GM23338 (cell line): ENCODE measurements around the gene PSMG4. TPM values are rescaled to one million over a fixed set of nuclear protein-coding genes. Genes with fewer than 3 reads are reported as not detected.

Experiments used
- ATAC-seq: fragments of 200-7000 bp; cut with Tn5 transposase; 3 replicates; pipeline ENCODE4 v1.9.1; 2020
- DNase-seq: peaks from one replicate; pipeline ENCODE4 v3.0.0-alpha.2; 2015; ENCODE audit warnings: low spot score
- H2AFZ ChIP-seq: fragments of 200-600 bp; sonication (generic); 2 replicates; pipeline ENCODE4 v1.8.0; 2016; ENCODE audit warnings: antibody characterized with exemption, mild to moderate bottlenecking, moderate library complexity
- H3F3A ChIP-seq: fragments of 200-600 bp; sonication (generic); replicated peaks from 2 replicates; pipeline ENCODE4 v1.8.0; 2017; ENCODE audit warnings: antibody characterized with exemption, mixed run types, low read depth
- H3K27ac ChIP-seq: fragments of 200-600 bp; sonication (generic); 2 replicates; pipeline ENCODE4 v1.6.1; 2016; ENCODE audit warnings: low read depth
- H3K27me3 ChIP-seq: fragments of 200-600 bp; sonication (generic); 2 replicates; pipeline ENCODE4 v1.8.0; 2016; ENCODE audit warnings: mild to moderate bottlenecking, mixed run types, moderate library complexity; ENCODE audit not compliant: insufficient read depth
- H3K36me3 ChIP-seq: fragments of 200-600 bp; sonication (generic); 2 replicates; pipeline ENCODE4 v1.8.0; 2016; ENCODE audit warnings: mild to moderate bottlenecking; ENCODE audit not compliant: insufficient read depth
- H3K4me1 ChIP-seq: fragments of 200-600 bp; sonication (generic); 2 replicates; pipeline ENCODE4 v1.8.0; 2016; ENCODE audit warnings: mild to moderate bottlenecking, moderate library complexity; ENCODE audit not compliant: insufficient read depth
- H3K4me2 ChIP-seq: fragments of 200-600 bp; sonication (generic); 2 replicates; pipeline ENCODE4 v1.7.1; 2017; ENCODE audit warnings: mixed run types
- H3K4me3 ChIP-seq: fragments of 200-600 bp; sonication (generic); 2 replicates; pipeline ENCODE4 v1.6.1; 2016; ENCODE audit warnings: mixed run types
- H3K79me2 ChIP-seq: fragments of 200-600 bp; sonication (generic); replicated peaks from 2 replicates; pipeline ENCODE4 v1.8.0; 2017; ENCODE audit warnings: mild to moderate bottlenecking; ENCODE audit not compliant: insufficient read depth
- H3K9me2 ChIP-seq: fragments of 200-600 bp; sonication (generic); 2 replicates; pipeline ENCODE4 v1.8.0; 2017; ENCODE audit not compliant: insufficient read depth
- H4K20me1 ChIP-seq: fragments of 200-600 bp; sonication (generic); replicated peaks from 2 replicates; pipeline ENCODE4 v1.8.0; 2017; ENCODE audit warnings: mild to moderate bottlenecking; ENCODE audit not compliant: insufficient read depth
- H3K27ac Mint-ChIP-seq: 2 replicates; pipeline ENCODE4 v1.8.0; 2020; ENCODE audit warnings: inconsistent platforms, mild to moderate bottlenecking, moderate library complexity, mixed read lengths
- H3K27me3 Mint-ChIP-seq: 3 replicates; pipeline ENCODE4 v1.8.0; 2022; ENCODE audit warnings: low read depth, mild to moderate bottlenecking, moderate library complexity, mixed read lengths, inconsistent platforms; ENCODE audit not compliant: insufficient read depth, poor library complexity
- H3K36me3 Mint-ChIP-seq: 3 replicates; pipeline ENCODE4 v1.8.0; 2021; ENCODE audit warnings: low read depth, mild to moderate bottlenecking, inconsistent platforms, moderate library complexity, mixed read lengths
- H3K4me1 Mint-ChIP-seq: 3 replicates; pipeline ENCODE4 v1.8.0; 2020; ENCODE audit warnings: mild to moderate bottlenecking, inconsistent platforms, mixed read lengths
- H3K4me3 Mint-ChIP-seq: 3 replicates; pipeline ENCODE4 v1.8.0; 2021; ENCODE audit warnings: moderate library complexity, mild to moderate bottlenecking, inconsistent platforms, mixed read lengths
- H3K9me3 Mint-ChIP-seq: 3 replicates; pipeline ENCODE4 v1.8.0; 2020; ENCODE audit warnings: moderate library complexity, mild to moderate bottlenecking, inconsistent platforms, mixed read lengths
- EZH2 ChIP-seq: fragments of 200-600 bp; sonication (generic); IDR thresholded peaks from one replicate; pipeline ENCODE4 v1.8.0; 2017; ENCODE audit warnings: antibody characterized with exemption, mild to moderate bottlenecking, low read depth; ENCODE audit not compliant: unreplicated experiment
- EZH2phosphoT487 ChIP-seq: fragments of 200-600 bp; sonication (generic); IDR thresholded peaks from one replicate; pipeline ENCODE4 v1.8.1; 2018; ENCODE audit warnings: antibody characterized with exemption; ENCODE audit not compliant: unreplicated experiment
- JUNB ChIP-seq: IDR thresholded peaks from one replicate; pipeline ENCODE4 v1.6.1; 2016; ENCODE audit warnings: antibody characterized with exemption; ENCODE audit not compliant: unreplicated experiment
- NANOG ChIP-seq: IDR thresholded peaks from 2 replicates; pipeline ENCODE4 v1.6.1; 2016; ENCODE audit warnings: antibody characterized with exemption, borderline replicate concordance
- STAT1 ChIP-seq: IDR thresholded peaks from one replicate; pipeline ENCODE4 v1.6.1; 2016; ENCODE audit warnings: antibody characterized with exemption; ENCODE audit not compliant: unreplicated experiment
- ZNF114 ChIP-seq: fragments of 250-450 bp; sonication (Bioruptor Pico); IDR thresholded peaks from 2 replicates; pipeline ENCODE4 v1.5.0; 2020; ENCODE audit warnings: mild to moderate bottlenecking, moderate library complexity
- ZNF331 ChIP-seq: fragments of 250-450 bp; sonication (Bioruptor Pico); IDR thresholded peaks from 2 replicates; pipeline ENCODE4 v1.5.0; 2020; ENCODE audit warnings: low read depth, mild to moderate bottlenecking, moderate library complexity
- polyA plus RNA-seq: library from polyadenylated mRNA; unstranded; fragments of >200 nt; fragmentation: Nextera tagmentation; extraction: Ambion mirVana; gene quantifications from 2 replicates; pipeline ENCODE4 v1.2.1, GENCODE V29; 2016
- total RNA-seq: library from RNA; depleted of rRNA; stranded (reverse); fragments of >200 nt; shearing (Covaris generic); gene quantifications from 2 replicates; pipeline ENCODE4 v1.2.3, GENCODE V29; 2014
- TF ChIP-seq, protein P1 (sequence below): IDR thresholded peaks from 2 replicates; pipeline ENCODE4 v1.6.1; 2016; ENCODE audit warnings: antibody characterized with exemption
- TF ChIP-seq, protein P2 (sequence below), 2 experiments: fragments of 200-600 bp in 1 of 2; sonication (generic) in 1 of 2; conservative IDR thresholded peaks; 2 replicates each; pipeline versions ENCODE4 v1.5.1 to v1.6.1; 2016 to 2017; ENCODE audit warnings: antibody characterized with exemption in 2 of 2, low read depth in 2 of 2, mild to moderate bottlenecking in 2 of 2, moderate library complexity in 1 of 2

PSMG4 gene
- total and polyA plus RNA-seq, 2 experiments from 2014 or later, result 37.2 to 168 TPM

- Mint-ChIP-seq H3K9me3 (no peaks in the 10 kb centered on the region), H3K4me1 (peaks cover 33% of the 10 kb centered on the region), H3K27ac (no peak overlapping the region), H3K27me3 (peaks cover 19% of the 10 kb centered on the region), H3K4me3 (no peak overlapping the region), H3K36me3 (peaks cover 10% of the 10 kb centered on the region)
- H3K36me3 ChIP-seq, result no peaks in the 10 kb centered on the region
- no peak for TF ChIP-seq JUNB
- TF ChIP-seq ZNF114 (CRISPR knock-in tag), result no peak
- TF ChIP-seq EZH2, result no peak
- TF ChIP-seq, protein P1, sequence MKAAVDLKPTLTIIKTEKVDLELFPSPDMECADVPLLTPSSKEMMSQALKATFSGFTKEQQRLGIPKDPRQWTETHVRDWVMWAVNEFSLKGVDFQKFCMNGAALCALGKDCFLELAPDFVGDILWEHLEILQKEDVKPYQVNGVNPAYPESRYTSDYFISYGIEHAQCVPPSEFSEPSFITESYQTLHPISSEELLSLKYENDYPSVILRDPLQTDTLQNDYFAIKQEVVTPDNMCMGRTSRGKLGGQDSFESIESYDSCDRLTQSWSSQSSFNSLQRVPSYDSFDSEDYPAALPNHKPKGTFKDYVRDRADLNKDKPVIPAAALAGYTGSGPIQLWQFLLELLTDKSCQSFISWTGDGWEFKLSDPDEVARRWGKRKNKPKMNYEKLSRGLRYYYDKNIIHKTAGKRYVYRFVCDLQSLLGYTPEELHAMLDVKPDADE, result no peak
- no peaks in the 10 kb centered on the region for H3K27me3 ChIP-seq
- peak; percentile 38 for ATAC-seq
- no peak overlapping the region for H3K4me3 ChIP-seq
- H3F3A ChIP-seq, result no peaks in the 10 kb centered on the region
- H3K9me2 ChIP-seq, result no peaks in the 10 kb centered on the region
- H2AFZ ChIP-seq, result no peak overlapping the region
- no peak overlapping the region for H3K4me2 ChIP-seq
- no peak overlapping the region for H3K27ac ChIP-seq
- H3K4me1 ChIP-seq, result 0 out of 2 replicates have a peak, but pooled peaks cover 3% of the 10 kb centered on the region
- 0 out of 2 replicates have a peak, but pooled peaks cover 3% of the 10 kb centered on the region for H4K20me1 ChIP-seq
- no peaks in the 10 kb centered on the region for H3K79me2 ChIP-seq
- no peak for DNase-seq
Measured at GRCh38 chr6:3314176-3314575, 55.4 kb downstream of the PSMG4 start.

DNA sequence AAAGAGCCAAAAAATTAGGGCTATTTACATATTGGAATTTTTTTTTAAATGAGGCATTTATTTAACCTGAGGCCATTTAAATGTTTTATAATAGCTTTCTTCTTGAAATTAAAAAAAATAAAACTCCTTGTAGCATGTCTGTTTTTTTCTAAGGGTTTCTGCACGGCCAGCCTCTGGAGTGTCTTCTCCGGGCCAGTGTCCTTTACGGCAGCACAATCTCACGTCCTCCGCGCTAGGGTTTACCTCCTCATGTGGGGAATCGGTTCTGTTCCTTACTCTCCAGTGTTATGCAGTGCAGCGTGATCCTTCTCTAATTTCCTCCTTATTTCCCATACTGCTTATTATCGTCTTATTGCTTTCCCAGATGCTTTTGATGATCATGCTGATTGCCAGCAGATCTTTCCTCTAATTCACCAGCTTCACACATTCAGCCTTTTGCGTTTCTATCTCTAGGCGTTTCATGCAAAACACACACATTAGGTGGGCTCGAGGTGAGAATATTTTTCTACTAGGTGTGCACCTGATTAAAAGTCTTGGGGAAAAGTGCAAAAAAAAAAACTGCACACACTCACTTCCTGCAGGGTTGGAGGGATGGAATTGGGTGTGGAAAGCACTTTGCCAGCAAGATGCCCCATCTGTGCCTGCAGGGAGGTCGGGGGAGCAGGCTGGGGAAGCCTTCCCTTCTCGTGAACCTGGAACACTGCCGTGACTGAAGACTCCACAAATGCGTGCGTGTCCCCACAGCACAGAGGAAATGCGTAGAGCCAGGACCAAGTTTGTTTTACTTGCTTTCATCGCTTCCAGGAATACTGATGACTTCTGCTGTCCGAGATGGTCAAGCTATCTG is 56.1 kb downstream of the PSMG4 start:
- no peak overlapping the region for H3K4me3 Mint-ChIP-seq
- H3K27ac Mint-ChIP-seq, result no peak overlapping the region
- H3K27ac ChIP-seq, result no peak overlapping the region
- H3K9me3 Mint-ChIP-seq, result no peaks in the 10 kb centered on the region
- H3K9me2 ChIP-seq, result no peaks in the 10 kb centered on the region
- no peaks in the 10 kb centered on the region for H3K36me3 ChIP-seq
- no peaks in the 10 kb centered on the region for H3F3A ChIP-seq
- no peaks in the 10 kb centered on the region for H3K79me2 ChIP-seq
- peaks cover 29% of the 10 kb centered on the region for H3K4me1 Mint-ChIP-seq
- no peaks in the 10 kb centered on the region for H3K27me3 ChIP-seq
- H3K27me3 Mint-ChIP-seq, result peaks cover 19% of the 10 kb centered on the region
- TF ChIP-seq, protein P2, sequence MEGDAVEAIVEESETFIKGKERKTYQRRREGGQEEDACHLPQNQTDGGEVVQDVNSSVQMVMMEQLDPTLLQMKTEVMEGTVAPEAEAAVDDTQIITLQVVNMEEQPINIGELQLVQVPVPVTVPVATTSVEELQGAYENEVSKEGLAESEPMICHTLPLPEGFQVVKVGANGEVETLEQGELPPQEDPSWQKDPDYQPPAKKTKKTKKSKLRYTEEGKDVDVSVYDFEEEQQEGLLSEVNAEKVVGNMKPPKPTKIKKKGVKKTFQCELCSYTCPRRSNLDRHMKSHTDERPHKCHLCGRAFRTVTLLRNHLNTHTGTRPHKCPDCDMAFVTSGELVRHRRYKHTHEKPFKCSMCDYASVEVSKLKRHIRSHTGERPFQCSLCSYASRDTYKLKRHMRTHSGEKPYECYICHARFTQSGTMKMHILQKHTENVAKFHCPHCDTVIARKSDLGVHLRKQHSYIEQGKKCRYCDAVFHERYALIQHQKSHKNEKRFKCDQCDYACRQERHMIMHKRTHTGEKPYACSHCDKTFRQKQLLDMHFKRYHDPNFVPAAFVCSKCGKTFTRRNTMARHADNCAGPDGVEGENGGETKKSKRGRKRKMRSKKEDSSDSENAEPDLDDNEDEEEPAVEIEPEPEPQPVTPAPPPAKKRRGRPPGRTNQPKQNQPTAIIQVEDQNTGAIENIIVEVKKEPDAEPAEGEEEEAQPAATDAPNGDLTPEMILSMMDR (conservative IDR thresholded peaks at IDR 0.05; ENCODE audit: low read depth in 2 of 2), result no peak
- TF ChIP-seq ZNF331 (CRISPR knock-in tag) (no peak), JUNB (no peak), STAT1 (no peak), EZH2 (no peak), NANOG (no peak), ZNF114 (CRISPR knock-in tag) (no peak), EZH2phosphoT487 (no peak)
- TF ChIP-seq, protein P1, result no peak
- H3K36me3 Mint-ChIP-seq, result peaks cover 16% of the 10 kb centered on the region
- 0 out of 2 replicates have a peak, but pooled peaks cover 3% of the 10 kb centered on the region for H3K4me1 ChIP-seq
- H3K4me3 ChIP-seq, result no peak overlapping the region
- H3K4me2 ChIP-seq, result no peak overlapping the region
- ATAC-seq (no peak), DNase-seq (no peak)
- 0 out of 2 replicates have a peak, but pooled peaks cover 3% of the 10 kb centered on the region for H4K20me1 ChIP-seq
- no peak overlapping the region for H2AFZ ChIP-seq
